ENCODE data around the gene ING4.

The ING4 gene

GRCh38 chr12:6688543-6688998 is 25.7 kb upstream of the ING4 start:
- DNase-seq (ENCODE audit: low read depth) = peak; percentile 18

- DNase-seq (ENCODE audit: low read depth) = no peak
Measured at GRCh38 chr12:6685814-6686213, 22.9 kb upstream of the ING4 start.

- DNase-seq (ENCODE audit: low read depth) = no peak
Measured at GRCh38 chr12:6684609-6685008, 21.7 kb upstream of the ING4 start.

GRCh38 chr12:6676962-6677361 is 14.0 kb upstream of the ING4 start:
- DNase-seq (ENCODE audit: low read depth) = no peak

DNA sequence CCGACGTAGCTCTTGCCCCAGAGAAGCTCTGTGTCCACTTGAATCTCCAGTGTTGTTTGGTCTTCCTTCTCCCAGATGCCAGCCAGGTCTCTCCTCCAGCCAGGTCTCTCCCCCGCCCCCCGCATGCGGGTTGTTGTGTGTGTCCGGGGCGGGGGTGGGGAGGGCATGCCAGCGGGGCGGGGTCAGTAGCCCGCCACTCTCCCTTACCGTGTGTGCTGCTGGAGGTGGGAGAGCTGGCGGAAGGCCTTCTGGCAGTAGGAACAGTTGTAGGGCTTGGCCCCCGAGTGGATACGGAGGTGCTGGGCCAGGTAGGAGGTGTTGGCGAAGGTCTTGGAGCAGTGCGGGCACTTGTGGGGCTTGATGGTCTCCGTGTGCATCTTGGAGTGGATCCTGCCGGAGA is 9.2 kb upstream of the ING4 start:
- DNase-seq (ENCODE audit: low read depth) = no peak

DNA sequence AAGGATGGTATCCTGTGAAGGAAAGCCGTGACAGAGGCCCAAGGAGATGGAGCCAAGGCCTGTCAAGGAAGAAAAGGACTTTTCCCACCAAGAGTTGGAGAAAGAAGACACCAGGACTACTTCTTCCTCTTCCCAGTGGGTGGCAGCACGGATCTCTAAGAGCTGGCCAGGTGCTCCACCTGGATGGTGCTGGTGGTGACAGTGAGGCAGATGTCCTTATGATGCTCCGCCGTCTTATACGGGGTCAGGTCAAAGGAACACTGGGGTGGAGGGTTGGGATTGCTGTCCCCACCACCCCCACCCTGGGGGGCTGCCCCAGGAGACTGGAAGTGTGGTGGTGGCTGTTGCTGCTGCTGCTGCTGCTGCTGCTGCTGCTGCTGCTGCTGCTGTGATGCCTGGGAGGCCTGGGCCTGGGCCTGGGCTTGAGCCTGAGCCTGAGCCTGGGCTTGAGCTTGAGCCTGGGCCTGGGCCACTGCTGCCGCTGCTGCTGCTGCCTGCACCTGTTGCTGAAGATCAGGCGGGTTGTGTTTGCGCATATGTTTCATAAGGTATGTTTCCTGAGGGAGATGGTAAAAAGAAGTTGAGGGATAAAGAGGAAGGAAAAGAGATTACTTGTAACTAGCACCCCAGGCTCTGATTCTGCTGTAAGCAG is 4.8 kb upstream of the ING4 start:
- no peak for DNase-seq (ENCODE audit: low read depth)

DNA sequence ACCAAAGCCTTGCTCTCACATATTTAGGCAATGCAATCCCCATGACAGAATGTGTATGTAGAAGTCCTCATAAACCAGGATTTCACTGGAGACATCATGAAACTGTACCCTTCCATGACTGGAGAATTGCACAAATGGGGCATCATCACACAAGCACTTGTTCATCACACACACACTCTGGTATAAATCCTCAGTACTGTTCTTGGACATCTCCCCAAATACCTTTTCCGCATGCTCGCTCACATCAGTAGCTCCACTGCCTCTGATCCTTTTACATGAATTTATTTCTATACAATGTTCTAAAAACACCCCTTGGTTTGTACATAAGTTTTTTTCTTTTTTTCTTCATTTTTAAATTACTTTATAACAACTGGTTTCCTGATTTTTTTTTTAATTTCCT is 3.3 kb upstream of the ING4 start:
- DNase-seq (ENCODE audit: low read depth) = no peak

DNA sequence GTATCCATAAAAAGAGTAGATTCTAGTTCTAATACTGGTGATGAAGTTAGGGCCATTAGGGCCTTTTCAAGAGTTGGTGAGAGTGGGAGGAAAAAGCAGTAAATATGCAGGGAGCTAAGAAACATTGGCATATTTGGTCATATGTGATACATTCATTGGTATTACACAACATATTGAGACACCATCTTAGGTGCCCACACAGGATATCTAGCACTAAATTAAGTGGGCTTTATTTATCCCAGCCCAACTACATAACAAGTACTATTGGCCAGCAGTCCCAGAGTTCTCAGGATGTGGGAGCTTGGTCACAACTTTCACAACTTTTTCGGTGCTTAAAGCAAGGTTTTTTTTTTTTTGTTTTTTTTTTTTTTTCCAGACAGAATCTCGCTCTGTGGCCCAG is 2.0 kb upstream of the ING4 start:
- DNase-seq (ENCODE audit: low read depth) = no peak

DNA sequence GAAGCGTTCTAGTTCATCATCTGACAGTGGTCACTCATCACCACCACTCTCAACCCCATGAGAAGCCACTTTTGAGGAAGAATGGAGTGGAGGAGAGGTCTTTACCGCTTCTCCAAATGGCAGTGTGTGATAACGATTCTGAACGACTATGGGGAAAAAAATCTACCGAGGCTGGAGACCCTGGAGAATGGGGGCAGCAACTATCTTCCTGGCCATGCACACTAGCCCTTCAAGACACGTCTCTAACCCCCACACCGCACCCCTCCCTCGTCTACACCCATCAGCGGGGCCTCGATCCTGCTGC is 365 bp downstream of the ING4 start:
- DNase-seq (ENCODE audit: low read depth) = no peak

DNA sequence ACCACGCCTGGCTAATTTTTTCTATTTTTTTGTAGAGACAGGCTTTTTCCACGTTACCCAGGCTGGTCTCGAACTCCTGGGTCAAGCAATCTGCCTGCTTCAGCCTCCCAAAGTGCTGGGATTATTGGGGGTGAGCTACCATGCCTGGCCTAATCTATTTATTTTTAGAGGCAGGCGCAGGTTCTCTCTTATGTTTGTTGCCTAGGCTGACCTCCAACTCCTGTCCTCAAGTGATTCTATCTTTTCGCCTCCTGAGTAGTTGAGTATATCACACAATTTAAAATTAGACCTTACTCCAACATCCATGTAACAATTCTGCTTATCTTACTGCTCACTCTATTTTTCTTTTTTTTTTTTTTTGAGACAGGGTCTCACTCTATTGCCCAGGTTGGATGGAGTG is 8.9 kb downstream of the ING4 start:
- no peak for DNase-seq (ENCODE audit: low read depth)

- no peak for DNase-seq (ENCODE audit: low read depth)
Measured at GRCh38 chr12:6653342-6653741, 9.6 kb downstream of the ING4 start.

- no peak for DNase-seq (ENCODE audit: low read depth)
Measured at GRCh38 chr12:6652391-6652790, 10.5 kb downstream of the ING4 start.

DNA sequence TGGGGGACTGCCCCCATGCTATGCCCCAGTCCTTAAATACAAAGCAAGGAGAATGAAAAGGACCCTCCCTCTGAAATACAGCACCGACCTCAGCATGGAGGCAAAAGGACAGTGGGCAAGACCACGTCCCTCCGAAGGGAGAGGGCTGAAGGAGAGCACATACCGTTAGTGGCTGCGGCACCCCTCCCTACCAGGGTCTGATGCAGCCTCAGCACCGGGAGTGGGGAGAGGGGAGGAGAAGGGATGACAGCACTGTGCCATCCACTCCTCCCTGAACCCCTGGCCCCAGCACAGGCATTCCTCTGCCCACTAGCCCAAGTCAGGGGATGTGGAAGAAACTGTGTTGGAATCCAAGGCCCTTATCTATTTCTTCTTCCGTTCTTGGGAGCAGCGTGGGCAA is 12.1 kb downstream of the ING4 start:
- DNase-seq (ENCODE audit: low read depth) = no peak

DNA sequence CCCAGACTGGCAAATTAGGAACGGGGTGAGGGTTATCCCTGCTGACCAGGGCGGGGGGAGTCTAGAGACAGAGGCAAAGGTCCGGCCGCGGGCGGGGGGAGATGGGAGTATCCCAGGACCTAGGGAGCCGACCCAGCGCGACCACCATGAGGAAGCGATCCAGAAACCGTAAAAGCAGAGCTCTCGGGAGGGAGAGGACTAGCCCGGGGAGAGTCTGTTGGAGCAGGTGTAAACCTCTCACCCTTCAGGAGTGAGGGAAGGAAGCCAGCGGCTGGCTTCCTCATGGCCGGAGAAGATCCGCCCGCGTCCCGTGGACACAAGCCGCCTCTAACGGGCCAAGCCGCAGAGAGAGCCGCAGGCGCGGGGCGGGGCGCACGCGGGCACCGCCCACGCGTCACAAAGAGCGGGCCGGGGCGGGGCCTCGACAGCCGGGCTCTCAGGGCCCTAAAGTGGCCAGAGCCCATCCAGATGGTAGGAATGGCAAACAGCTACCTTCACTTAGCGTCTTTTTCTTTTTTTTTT is 15.8 kb downstream of the ING4 start, which contains the start of gene ACRBP:
Gene ACRBP, minus strand, starts transcription at position 350 of the 522 bp plus-strand sequence. Its CDS starts 66 bp downstream, at position 284.
- DNase-seq (ENCODE audit: low read depth) = no peak

DNA sequence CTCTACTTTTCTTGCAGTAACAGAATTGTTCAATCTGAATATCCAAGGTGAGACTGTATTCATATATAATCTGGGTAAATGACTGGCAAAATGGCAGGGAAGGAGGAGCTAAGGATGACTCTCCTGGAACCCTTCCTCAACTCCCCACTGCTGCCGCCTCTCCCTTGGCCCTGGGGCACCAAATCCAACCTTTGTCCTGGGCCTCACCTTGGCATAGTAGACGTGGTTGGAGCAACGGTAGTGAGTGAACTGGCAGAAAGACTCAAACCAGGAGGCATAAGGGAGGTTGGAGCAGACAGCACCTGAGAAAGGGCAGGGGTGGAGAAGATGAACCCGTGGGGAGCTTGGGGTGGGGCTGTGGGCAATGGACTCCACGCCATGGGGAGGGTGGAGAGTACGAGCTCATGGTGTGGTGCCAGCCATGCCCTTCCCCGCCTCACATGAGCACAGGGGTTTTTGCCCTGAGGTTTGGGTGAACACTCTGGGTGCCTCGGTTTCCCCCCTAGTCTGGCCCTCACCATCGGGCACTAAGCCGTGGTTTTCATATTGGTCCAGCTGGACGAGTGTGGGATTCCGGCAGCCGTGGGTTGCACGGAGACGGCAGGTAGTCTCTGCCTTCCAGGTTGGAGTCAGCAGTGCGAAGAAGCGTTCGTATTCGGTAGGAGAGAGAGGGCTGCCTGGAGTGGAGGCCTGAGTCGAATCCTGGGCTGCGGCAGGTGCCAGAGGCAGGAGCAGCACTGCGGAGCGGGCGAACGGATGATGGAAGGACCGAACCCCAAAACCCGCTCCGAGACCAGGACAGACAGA is 16.4 kb downstream of the ING4 start:
- no peak for DNase-seq (ENCODE audit: low read depth)

DNA sequence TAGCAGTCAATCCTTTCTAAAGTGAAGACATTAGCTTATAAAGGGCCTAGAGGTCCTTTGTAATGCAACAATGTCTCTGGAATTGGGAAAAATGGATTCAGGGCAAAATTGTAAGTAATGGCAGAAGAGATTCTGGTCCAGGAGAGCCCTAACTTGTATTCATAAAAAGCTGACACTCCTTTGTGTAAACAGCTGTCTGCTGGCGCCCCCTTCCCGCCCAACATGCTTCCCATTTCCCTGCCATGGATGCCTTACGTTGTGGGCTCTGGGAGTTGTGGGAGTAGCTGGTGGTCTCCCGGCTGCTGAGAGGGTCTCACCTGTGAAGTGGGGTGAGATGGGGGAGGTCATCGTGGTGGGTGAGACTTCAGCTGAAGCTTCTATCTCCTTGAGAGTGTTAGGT is 18.0 kb downstream of the ING4 start:
- no peak for DNase-seq (ENCODE audit: low read depth)

GRCh38 chr12:6644257-6644596 is 18.7 kb downstream of the ING4 start:
- no peak for DNase-seq (ENCODE audit: low read depth)

DNA sequence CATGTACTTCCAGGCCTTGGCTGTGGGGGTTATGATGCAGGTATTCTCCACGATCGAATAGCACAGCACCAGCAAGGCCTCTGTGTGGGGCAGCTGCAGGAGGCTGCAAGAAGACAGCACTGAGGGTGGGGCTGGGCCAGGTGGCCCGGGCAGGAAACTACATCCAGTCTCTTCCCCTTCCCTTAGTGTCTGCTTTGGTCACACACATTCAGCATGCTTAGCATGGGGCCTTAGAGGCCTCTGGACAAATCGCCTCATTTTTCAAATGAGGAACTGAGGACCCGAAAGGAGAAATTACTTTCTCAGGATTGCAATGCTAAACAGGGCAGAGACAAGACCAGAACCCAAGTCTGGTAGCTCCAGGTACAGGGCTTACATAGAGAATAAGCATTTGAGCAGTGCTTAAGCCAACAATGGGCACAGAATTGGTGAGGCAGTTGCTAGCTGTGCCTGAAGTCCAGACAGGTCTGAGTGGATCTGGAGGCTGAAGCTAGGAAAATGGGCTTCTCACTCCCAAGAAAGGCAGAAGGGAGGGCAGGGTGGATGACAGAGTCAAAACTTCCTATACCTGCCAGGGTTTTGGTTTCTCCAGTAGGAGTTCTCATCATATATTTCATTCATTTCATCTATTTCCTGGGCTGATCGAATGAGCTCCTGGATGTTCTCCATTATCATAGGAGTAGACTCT is 19.2 kb downstream of the ING4 start:
- no peak for DNase-seq (ENCODE audit: low read depth)

DNA sequence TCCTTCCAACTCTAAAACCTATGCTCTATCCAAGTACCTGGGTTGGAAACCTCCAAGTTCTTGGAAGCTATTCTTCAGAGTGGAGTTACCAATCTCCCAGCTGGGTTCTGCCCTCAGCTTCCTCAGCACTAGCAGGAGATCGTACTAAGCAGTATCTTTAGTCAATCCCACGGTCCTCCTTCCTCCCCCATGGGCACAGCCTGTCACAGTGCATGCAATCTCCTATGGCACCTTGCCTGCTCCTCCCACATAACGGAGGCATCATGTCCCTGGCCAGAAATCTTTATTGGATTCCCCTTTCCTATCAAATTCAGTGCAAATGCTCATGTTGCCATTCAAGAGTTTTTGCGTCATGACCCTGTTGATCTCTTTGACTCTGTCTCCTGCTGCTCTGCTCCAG is 21.8 kb downstream of the ING4 start:
- no peak for DNase-seq (ENCODE audit: low read depth)

GRCh38 chr12:6640497-6640896 is 22.4 kb downstream of the ING4 start:
- no peak for DNase-seq (ENCODE audit: low read depth)

DNA sequence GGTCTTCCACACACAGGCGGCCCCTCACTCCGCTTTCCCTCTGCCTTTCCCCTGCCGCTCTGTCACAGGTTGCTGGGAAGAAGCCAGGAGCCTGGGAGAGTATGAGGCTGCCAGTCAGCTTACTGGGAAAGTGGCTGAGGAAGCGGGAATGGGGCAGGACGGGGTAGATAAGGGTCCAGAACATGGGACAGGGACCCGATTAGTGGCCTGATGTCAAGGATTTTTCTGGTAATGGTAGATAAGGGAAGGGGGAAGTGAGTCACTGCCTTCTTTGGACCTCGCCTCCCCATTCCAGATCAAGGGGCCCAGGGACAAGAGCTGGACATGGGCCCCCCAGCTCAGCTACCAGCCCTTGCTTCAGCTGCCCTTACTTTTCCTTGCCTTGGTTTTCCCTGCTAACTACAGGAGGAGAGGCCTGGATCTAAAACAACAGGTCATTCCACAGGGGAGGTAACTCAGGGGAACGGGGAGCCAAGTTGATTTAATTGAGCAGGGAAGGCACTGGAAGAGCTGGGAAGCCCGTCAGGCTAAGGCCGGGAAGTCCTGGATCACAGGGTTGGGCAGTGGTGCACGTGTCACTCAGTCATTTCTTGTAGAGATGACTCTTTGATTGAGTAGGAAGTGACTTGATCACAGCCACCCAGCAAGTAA is 23.6 kb downstream of the ING4 start:
- no peak for DNase-seq (ENCODE audit: low read depth)

DNA sequence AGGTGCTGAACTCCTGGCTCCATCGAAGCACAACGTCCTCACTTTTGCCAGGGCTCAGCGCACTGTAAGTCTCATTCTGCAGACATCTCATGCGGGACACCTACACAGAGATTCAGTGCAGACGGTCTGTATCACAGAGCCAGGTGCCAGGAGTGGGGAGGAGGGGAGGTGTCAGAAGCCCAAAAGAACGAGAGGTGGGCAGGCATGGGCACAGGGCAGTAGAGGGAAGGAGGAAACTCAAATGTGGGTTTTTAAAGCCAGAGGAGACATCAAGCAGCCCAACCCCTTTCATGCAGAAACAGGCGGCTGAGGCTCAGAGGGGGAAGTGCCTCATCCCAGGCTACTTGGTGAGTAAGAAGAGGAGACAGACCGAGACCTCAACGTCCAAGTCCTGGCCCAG is 24.6 kb downstream of the ING4 start:
- DNase-seq (ENCODE audit: low read depth) = no peak
